HepG2 (cell line): ENCODE measurements around the gene MRPL20. TPM values are rescaled to one million over a fixed set of nuclear protein-coding genes. Genes with fewer than 3 reads are reported as not detected.

ENCODE experiments used
- polyA plus RNA-seq, 8 experiments: library from polyadenylated mRNA; depleted of rRNA in 3 of 8; stranded (reverse) in 7 of 8; unstranded in 1 of 8; fragments of >200 nt; fragmentation: Illumina TruSeq in 4 of 8; extraction: Trizol in 4 of 8; gene quantifications; 2 replicates each; pipeline versions ENCODE4 v1.2.1 to v1.2.3, GENCODE V29; 2011 to 2016; ENCODE audit warnings: low read depth in 4 of 8, missing spikeins in 1 of 8, mixed read lengths in 1 of 8; ENCODE audit not compliant: insufficient read depth in 1 of 8
- total RNA-seq, 5 experiments: library from RNA; depleted of rRNA; stranded (reverse); fragments of >200 nt; fragmentation: Illumina TruSeq; extraction: Trizol; gene quantifications; 2 replicates each; pipeline ENCODE4 v1.2.3, GENCODE V29; 2016; ENCODE audit warnings: low read depth in 1 of 5

The MRPL20 gene
- total and polyA plus RNA-seq, 2 of the 13 experiments (the other 11 are each of a cell fraction or from before 2014, with no cell fraction given), result 59.2 to 127 TPM

Other genes with a start within 250 kb of the MRPL20 start
- gene TTLL10, start 233.4 kb downstream of the MRPL20 start, total RNA-seq (2016; rRNA removed; fragmentation: Illumina TruSeq; extraction: Trizol), result not detected in 2 replicates
- not detected in 2 replicates for gene TTLL10, start 233.4 kb downstream of the MRPL20 start, polyA plus RNA-seq (2011; rRNA removed)
- not detected in 2 replicates for gene TNFRSF18, start 200.7 kb downstream of the MRPL20 start, total RNA-seq (2016; rRNA removed; fragmentation: Illumina TruSeq; extraction: Trizol)
- not detected in 2 replicates for gene TNFRSF18, start 200.7 kb downstream of the MRPL20 start, polyA plus RNA-seq (2011; rRNA removed)
- not detected in 2 replicates for gene TNFRSF4, start 193.1 kb downstream of the MRPL20 start, total RNA-seq (2016; rRNA removed; fragmentation: Illumina TruSeq; extraction: Trizol)
- gene TNFRSF4, start 193.1 kb downstream of the MRPL20 start, polyA plus RNA-seq (2011; rRNA removed), result 0.21 TPM in 1 of 2 replicates, not detected in the other
- gene SDF4, start 175.3 kb downstream of the MRPL20 start, total RNA-seq (2016; rRNA removed; fragmentation: Illumina TruSeq; extraction: Trizol), result 45.3 and 107 TPM in 2 replicates
- 80.8 and 99.6 TPM in 2 replicates for gene SDF4, start 175.3 kb downstream of the MRPL20 start, polyA plus RNA-seq (2011; rRNA removed)
- 9.2 and 14.2 TPM in 2 replicates for gene B3GALT6, start 175.1 kb downstream of the MRPL20 start, total RNA-seq (2016; rRNA removed; fragmentation: Illumina TruSeq; extraction: Trizol)
- 3.9 and 5.8 TPM in 2 replicates for gene B3GALT6, start 175.1 kb downstream of the MRPL20 start, polyA plus RNA-seq (2011; rRNA removed)
- gene C1QTNF12, start 160.6 kb downstream of the MRPL20 start, total RNA-seq (2016; rRNA removed; fragmentation: Illumina TruSeq; extraction: Trizol), result 0.29 and 0.64 TPM in 2 replicates
- 0.18 and 0.29 TPM in 2 replicates for gene C1QTNF12, start 160.6 kb downstream of the MRPL20 start, polyA plus RNA-seq (2011; rRNA removed)
- 22.1 and 29.4 TPM in 2 replicates for gene UBE2J2, start 133.4 kb downstream of the MRPL20 start, total RNA-seq (2016; rRNA removed; fragmentation: Illumina TruSeq; extraction: Trizol)
- 25.4 and 28.8 TPM in 2 replicates for gene UBE2J2, start 133.4 kb downstream of the MRPL20 start, polyA plus RNA-seq (2011; rRNA removed)
- 0.93 and 2.6 TPM in 2 replicates for gene SCNN1D, start 126.9 kb downstream of the MRPL20 start, total RNA-seq (2016; rRNA removed; fragmentation: Illumina TruSeq; extraction: Trizol)
- 2.3 and 4.7 TPM in 2 replicates for gene SCNN1D, start 126.9 kb downstream of the MRPL20 start, polyA plus RNA-seq (2011; rRNA removed)
- gene ACAP3, start 99.4 kb downstream of the MRPL20 start, total RNA-seq (2016; rRNA removed; fragmentation: Illumina TruSeq; extraction: Trizol), result 16.4 and 29.4 TPM in 2 replicates
- 50.8 and 56.3 TPM in 2 replicates for gene ACAP3, start 99.4 kb downstream of the MRPL20 start, polyA plus RNA-seq (2011; rRNA removed)
- gene PUSL1, start 98.7 kb downstream of the MRPL20 start, total RNA-seq (2016; rRNA removed; fragmentation: Illumina TruSeq; extraction: Trizol), result 21.7 and 22.2 TPM in 2 replicates
- 8.3 and 9.8 TPM in 2 replicates for gene PUSL1, start 98.7 kb downstream of the MRPL20 start, polyA plus RNA-seq (2011; rRNA removed)
- gene INTS11, start 82.6 kb downstream of the MRPL20 start, total RNA-seq (2016; rRNA removed; fragmentation: Illumina TruSeq; extraction: Trizol), result 46.4 and 52.8 TPM in 2 replicates
- 94.8 and 104 TPM in 2 replicates for gene INTS11, start 82.6 kb downstream of the MRPL20 start, polyA plus RNA-seq (2011; rRNA removed)
- 7.2 and 9.3 TPM in 2 replicates for gene CPTP, start 82.5 kb downstream of the MRPL20 start, total RNA-seq (2016; rRNA removed; fragmentation: Illumina TruSeq; extraction: Trizol)
- 5.5 and 8.0 TPM in 2 replicates for gene CPTP, start 82.5 kb downstream of the MRPL20 start, polyA plus RNA-seq (2011; rRNA removed)
- 0.15 TPM in 1 of 2 replicates, not detected in the other for gene TAS1R3, start 76.0 kb downstream of the MRPL20 start, total RNA-seq (2016; rRNA removed; fragmentation: Illumina TruSeq; extraction: Trizol)
- 0.13 and 0.20 TPM in 2 replicates for gene TAS1R3, start 76.0 kb downstream of the MRPL20 start, polyA plus RNA-seq (2011; rRNA removed)
- gene DVL1, start 57.9 kb downstream of the MRPL20 start, total RNA-seq (2016; rRNA removed; fragmentation: Illumina TruSeq; extraction: Trizol), result 42.8 and 60.4 TPM in 2 replicates
- gene DVL1, start 57.9 kb downstream of the MRPL20 start, polyA plus RNA-seq (2011; rRNA removed), result 30.8 and 49.5 TPM in 2 replicates
- 5.4 and 19.8 TPM in 2 replicates for gene MXRA8, start 48.7 kb downstream of the MRPL20 start, total RNA-seq (2016; rRNA removed; fragmentation: Illumina TruSeq; extraction: Trizol)
- 44.8 and 71.0 TPM in 2 replicates for gene MXRA8, start 48.7 kb downstream of the MRPL20 start, polyA plus RNA-seq (2011; rRNA removed)
- 161 and 175 TPM in 2 replicates for gene AURKAIP1, start 32.1 kb downstream of the MRPL20 start, total RNA-seq (2016; rRNA removed; fragmentation: Illumina TruSeq; extraction: Trizol)
- gene AURKAIP1, start 32.1 kb downstream of the MRPL20 start, polyA plus RNA-seq (2011; rRNA removed), result 64.6 and 69.5 TPM in 2 replicates
- gene CCNL2, start 8.0 kb downstream of the MRPL20 start, total RNA-seq (2016; rRNA removed; fragmentation: Illumina TruSeq; extraction: Trizol), result 19.6 and 105 TPM in 2 replicates
- 340 and 452 TPM in 2 replicates for gene CCNL2, start 8.0 kb downstream of the MRPL20 start, polyA plus RNA-seq (2011; rRNA removed)
- gene ANKRD65, start 14.0 kb upstream of the MRPL20 start, total RNA-seq (2016; rRNA removed; fragmentation: Illumina TruSeq; extraction: Trizol), result 28.3 and 30.1 TPM in 2 replicates
- 12.1 and 13.2 TPM in 2 replicates for gene ANKRD65, start 14.0 kb upstream of the MRPL20 start, polyA plus RNA-seq (2011; rRNA removed)
- 25.1 and 57.5 TPM in 2 replicates for gene VWA1, start 28.4 kb upstream of the MRPL20 start, total RNA-seq (2016; rRNA removed; fragmentation: Illumina TruSeq; extraction: Trizol)
- 40.9 and 61.3 TPM in 2 replicates for gene VWA1, start 28.4 kb upstream of the MRPL20 start, polyA plus RNA-seq (2011; rRNA removed)
- gene ATAD3C, start 42.4 kb upstream of the MRPL20 start, total RNA-seq (2016; rRNA removed; fragmentation: Illumina TruSeq; extraction: Trizol), result 3.2 and 4.7 TPM in 2 replicates
- gene ATAD3C, start 42.4 kb upstream of the MRPL20 start, polyA plus RNA-seq (2011; rRNA removed), result 2.4 and 3.5 TPM in 2 replicates
- 21.1 and 31.1 TPM in 2 replicates for gene ATAD3B, start 64.5 kb upstream of the MRPL20 start, total RNA-seq (2016; rRNA removed; fragmentation: Illumina TruSeq; extraction: Trizol)
- 9.6 and 15.4 TPM in 2 replicates for gene ATAD3B, start 64.5 kb upstream of the MRPL20 start, polyA plus RNA-seq (2011; rRNA removed)
- 33.4 and 49.0 TPM in 2 replicates for gene ATAD3A, start 104.9 kb upstream of the MRPL20 start, total RNA-seq (2016; rRNA removed; fragmentation: Illumina TruSeq; extraction: Trizol)
- gene ATAD3A, start 104.9 kb upstream of the MRPL20 start, polyA plus RNA-seq (2011; rRNA removed), result 10.6 and 15.5 TPM in 2 replicates
- gene TMEM240, start 133.3 kb upstream of the MRPL20 start, total RNA-seq (2016; rRNA removed; fragmentation: Illumina TruSeq; extraction: Trizol), result not detected in 2 replicates
- 0.17 and 0.21 TPM in 2 replicates for gene TMEM240, start 133.3 kb upstream of the MRPL20 start, polyA plus RNA-seq (2011; rRNA removed)
- 63.5 and 67.1 TPM in 2 replicates for gene SSU72, start 167.6 kb upstream of the MRPL20 start, total RNA-seq (2016; rRNA removed; fragmentation: Illumina TruSeq; extraction: Trizol)
- gene SSU72, start 167.6 kb upstream of the MRPL20 start, polyA plus RNA-seq (2011; rRNA removed), result 41.7 and 42.8 TPM in 2 replicates
- gene FNDC10, start 192.8 kb upstream of the MRPL20 start, total RNA-seq (2016; rRNA removed; fragmentation: Illumina TruSeq; extraction: Trizol), result 2.0 and 2.5 TPM in 2 replicates
- 2.2 and 3.1 TPM in 2 replicates for gene FNDC10, start 192.8 kb upstream of the MRPL20 start, polyA plus RNA-seq (2011; rRNA removed)
- 10.3 and 30.4 TPM in 2 replicates for gene MIB2, start 208.2 kb upstream of the MRPL20 start, total RNA-seq (2016; rRNA removed; fragmentation: Illumina TruSeq; extraction: Trizol)
- 19.9 and 31.3 TPM in 2 replicates for gene MIB2, start 208.2 kb upstream of the MRPL20 start, polyA plus RNA-seq (2011; rRNA removed)
- gene MMP23B, start 224.9 kb upstream of the MRPL20 start, total RNA-seq (2016; rRNA removed; fragmentation: Illumina TruSeq; extraction: Trizol), result 0.75 and 1.0 TPM in 2 replicates
- 0.61 and 2.0 TPM in 2 replicates for gene MMP23B, start 224.9 kb upstream of the MRPL20 start, polyA plus RNA-seq (2011; rRNA removed)